ENCODE data around the gene CBFA2T3.

The CBFA2T3 gene

DNA sequence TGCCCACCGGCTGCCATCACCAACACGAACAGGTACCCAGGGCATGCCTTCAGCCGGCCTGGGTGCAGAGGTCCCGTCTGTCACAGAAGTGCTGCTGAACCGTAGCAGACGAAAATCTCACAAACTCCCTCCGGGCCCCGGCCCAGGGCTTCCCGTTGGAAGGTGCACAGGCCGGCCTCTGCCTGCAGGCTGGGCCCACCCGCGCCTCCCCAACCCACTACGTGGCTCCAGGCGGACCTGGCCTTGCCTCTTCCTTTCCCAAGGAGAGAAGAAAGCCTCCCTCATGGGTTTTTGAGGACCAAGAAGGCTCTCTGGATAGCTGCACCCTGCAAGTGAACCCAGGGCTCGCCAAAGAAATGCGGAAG lies 65.1 kb downstream of the CBFA2T3 start:
- no peak for DNase-seq (ENCODE audit: low read depth in 3 of 3, low spot score in 1 of 3)

DNA sequence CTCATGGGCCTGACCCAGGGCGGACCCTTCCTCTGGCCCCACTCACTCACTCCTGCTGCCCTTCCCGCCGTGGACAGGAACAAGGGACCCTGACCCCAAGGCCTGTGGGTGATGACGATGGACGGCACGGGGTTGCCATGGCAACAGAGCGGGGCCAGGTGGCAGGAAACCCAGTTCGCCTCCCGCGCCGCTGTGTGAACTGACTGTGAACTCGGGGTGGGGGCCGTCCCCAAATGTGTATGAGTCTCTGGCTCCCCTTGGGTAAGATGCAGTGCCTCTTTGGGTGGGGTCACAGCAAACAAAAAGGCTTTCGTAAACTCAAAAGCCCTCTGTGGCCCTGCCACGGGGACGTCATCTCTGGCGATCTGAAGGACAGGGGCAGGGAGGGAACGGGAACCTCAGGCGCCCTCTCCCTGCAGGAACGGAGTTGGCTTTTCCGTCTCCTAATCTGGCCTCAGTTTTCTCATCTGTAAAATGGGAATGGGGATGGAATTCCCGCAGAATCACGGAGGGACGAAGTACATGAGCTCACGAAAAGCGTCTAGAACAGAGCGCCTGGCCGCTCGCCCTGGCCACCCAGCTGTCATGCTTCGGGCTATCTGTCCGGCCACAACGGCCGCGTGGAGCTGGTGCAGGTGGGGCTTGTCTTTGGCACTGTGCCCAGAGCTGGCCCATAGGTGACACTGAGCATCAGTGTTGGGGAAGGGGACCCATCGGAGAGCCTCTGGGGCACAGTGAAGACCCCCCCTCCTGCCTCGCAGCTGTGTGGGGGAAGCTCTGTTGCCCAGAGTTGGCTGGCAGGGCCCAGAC lies 65.7 kb downstream of the CBFA2T3 start:
- DNase-seq (ENCODE audit: low read depth in 3 of 3, low spot score in 1 of 3), result no peak

DNA sequence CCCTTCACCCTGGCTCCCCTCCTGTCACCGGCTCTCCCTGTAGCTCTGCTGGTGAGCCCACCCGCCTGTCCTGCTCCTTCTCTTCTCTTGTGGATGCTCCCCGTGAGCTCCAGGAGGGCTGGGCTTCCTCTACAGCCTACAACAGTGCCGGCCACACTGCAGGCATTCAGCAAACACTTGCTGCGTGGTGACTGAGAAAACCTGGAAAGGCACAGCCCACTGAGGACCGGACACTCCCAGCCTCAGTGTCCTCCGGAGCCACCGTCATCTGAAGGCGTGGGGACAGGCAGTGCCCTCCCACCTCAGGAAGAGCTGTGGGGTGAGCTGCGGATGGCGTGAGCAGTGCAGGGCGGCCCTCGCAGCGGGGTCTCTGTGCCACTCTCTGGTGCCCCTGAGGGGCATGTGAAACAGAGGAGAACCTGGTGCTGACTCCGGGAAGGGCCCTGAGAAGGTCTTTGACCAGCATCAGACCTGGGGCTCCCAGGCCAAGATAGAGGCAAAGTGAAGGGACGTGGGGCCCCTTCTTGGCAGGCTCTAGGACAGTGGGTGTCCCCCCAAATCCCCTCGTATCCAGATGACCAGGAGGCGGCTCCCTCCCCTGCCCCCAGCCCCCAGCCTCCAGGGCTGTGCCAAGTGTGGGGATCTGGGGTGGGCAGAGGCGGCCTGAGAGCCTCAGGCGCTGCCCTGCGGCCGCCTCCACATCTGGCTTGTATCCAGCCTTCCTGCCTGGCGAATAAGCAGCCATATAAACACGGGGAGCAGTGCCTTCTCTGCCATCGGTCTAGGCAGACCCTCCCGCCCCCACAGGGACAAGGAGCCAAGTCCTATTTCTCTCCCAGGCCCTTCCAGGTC lies 66.5 kb downstream of the CBFA2T3 start:
- no peak for DNase-seq (ENCODE audit: low read depth in 3 of 3, low spot score in 1 of 3)

DNA sequence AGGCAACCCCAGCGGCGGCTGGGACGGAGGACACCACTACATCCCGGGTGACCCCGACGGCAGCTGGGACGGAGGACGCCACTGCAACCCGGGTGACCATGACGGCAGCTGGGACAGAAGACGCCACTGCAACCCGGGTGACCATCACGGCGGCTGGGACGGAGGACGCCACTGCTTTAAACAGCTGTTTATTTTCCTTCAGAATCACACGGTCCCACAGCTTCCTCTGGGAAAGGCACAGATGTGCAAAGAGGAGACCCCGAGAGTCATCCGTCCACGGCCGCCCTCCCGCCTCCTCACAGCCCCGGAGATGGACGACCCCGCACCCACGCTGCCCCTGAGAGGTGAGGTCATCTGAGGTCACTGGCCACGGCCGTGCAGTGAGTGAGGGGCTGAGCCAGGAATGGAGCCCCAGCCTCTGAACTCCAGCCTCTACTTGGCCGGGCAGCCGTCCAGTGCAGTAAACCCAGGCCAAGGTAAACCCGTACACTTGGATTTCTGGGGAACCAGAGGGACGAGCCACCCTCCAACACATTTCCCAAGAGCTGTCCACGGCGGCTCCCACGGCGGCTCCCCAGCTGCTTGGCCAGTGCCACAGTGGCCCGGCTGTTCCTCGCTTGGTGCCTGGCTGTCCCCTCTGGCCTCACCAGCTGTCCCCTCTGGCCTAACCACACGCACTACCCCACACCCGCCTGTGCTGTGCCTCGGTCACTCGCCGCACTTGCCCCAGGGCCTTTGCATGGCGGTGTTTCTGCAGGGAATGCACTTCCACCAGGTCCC lies 67.4 kb downstream of the CBFA2T3 start:
- DNase-seq (ENCODE audit: low read depth in 3 of 3, low spot score in 1 of 3), result no peak

DNA sequence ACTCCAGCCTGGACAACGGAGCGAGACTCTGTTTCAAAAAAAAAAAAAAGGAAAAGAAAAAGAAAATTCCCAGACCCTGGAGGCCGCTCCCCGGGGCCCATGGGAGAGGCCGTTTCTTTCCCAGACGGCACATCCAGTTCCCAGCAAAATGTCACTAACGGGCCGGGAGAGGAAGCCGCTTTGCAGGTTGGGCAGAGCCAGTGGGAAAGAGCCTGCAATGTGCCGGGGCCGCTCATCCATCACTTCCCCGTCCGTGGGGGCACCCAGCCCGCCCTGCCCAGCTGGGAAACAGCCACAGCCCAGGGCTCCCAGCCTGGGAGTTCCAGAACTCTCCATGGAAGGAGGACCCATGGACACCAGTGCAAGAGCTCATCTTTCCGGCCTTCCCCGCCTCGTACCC lies 68.7 kb downstream of the CBFA2T3 start:
- no peak for DNase-seq (ENCODE audit: low read depth in 3 of 3, low spot score in 1 of 3)

DNA sequence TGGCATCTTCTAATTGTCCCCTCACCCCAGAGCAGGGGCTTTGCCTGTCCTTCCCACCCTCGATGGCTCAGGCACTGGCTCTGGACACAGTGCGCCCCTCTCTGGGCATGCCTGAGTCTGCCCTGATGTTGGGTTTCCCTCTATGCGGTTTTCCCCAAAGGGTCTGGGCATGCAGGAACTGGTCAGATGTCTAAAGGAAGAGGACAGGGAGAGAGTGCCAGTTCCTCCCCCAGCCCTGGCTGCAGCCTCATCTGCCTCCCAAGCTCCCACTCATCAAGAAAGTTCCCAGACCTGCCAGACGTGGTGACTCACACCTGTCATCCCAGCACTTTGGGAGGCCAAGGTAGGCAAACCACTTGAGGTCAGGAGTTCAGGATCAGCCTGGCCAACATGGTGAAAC lies 69.2 kb downstream of the CBFA2T3 start:
- no peak for DNase-seq (ENCODE audit: low read depth in 3 of 3, low spot score in 1 of 3)

DNA sequence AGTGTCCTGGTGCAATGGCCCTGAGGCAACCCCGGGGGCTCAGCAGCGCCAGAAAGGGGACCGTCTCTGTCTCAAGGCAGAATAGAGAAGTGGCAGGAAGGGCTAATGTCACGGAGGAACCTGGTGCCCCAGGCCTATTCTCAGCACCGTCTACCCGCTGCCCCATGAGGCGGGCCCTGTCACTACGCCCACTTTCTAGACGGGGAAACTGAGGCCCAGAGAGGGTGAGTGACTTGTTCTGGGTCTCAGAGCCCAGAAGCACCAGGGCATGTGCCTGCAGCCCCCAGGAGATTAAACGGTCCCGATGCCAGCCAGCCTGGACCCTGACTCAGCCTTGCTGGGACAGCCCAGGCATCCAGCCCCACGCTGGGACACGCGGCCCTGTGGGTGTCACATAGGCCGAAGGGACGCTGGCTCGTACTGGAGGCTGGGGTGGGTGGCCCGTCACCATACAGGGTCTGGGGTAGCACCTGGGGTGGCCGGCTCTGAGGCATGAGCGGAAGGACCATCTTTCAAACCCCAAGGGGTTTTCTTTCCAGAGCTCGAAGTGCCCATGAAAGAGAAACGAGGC lies 70.4 kb downstream of the CBFA2T3 start:
- DNase-seq (ENCODE audit: low read depth in 3 of 3, low spot score in 1 of 3), result no peak

DNA sequence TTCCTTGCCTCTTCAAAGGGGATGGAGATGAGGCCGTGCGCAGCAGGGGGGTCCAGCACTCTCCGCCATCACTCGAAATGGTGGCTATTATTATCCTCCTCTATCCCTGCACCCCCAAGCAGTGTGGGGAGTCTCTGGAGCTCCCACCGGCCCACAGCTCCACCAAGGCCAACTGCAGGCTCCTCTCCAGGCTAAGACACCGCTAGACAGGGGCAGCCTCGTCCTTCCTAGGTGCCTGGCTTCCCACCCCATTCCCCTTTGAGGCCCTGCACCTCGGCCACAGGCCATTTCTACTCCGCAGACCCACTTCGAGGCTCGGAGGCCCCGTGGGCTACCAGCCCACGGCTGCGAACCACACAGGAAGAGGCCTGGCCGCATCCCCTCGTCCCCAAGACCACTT lies 71.0 kb downstream of the CBFA2T3 start:
- no peak for DNase-seq (ENCODE audit: low read depth in 3 of 3, low spot score in 1 of 3)

DNA sequence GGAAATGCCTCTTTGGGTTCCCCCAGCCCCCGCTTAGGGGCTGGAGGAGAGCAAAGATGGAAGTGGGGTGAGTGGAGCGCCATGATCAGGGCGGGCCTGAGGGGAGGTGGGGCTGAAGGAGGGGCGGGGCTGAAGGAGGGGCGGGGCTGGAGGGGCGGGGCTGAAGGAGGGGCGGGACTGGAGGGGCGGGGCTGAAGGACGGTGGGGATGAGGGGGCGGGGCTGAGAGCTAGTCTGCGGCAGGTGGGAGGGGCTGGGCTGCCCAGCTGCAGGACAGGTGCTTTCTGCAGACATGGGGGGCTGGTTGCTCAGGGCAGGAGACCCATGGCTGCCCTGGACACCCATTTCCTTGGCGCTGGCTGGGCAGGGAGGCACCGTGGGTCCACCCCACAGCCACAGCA lies 71.4 kb downstream of the CBFA2T3 start:
- DNase-seq (ENCODE audit: low read depth in 3 of 3, low spot score in 1 of 3), result no peak

DNA sequence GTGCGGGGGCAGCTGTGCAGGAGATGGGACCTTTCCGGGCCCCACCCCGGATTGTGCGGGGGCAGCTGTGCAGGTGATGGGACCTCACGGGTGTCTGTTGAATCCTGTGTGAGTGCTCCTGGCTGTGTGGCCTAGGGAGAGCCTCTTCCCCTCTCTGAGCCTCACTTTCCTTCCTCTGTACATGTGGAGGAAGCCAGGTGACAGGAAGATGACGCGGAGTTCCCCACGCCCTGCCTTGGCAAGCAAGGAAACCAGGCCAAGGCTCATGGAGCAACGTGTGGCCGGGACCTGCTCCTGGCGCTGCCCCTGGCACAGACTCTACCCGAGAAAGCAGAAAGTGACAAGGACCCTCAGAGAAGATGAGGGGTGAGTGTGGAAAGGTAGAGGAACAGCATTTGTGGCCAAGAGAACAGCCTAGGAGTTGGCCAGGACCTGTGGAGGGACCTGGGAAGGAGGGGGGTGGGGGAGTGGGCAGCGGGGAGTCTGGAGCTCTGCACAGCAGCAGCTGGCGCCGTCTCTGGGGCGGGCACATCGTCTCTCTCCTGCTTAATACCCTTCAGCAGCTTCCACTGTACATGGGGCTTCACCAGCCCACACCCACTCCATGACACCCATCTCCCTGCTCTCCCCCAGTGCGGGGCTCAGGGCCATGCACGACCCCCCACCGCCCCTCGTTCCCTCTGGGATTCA lies 72.2 kb downstream of the CBFA2T3 start:
- no peak for DNase-seq (ENCODE audit: low read depth in 3 of 3, low spot score in 1 of 3)

DNA sequence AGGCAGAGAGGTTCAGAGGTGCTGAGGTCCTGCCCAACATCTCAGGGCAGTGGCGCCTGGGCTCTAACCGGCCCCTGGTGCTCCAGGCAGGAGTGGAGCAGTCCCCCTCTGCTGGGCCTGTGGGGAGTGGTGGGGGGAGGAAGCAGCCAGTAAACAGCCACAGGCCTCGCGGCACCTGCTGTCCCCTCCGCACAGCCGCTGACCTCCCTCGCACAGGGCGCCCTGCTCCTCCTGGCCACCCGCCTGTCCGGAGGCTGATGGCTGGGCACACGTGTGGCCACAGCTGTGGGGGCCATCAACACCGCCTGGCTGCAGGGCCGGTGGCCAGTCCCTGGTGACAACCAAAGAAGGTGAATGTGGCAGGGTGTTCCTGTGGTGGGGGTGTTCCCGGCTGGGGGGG lies 73.7 kb downstream of the CBFA2T3 start:
- no peak for DNase-seq (ENCODE audit: low read depth in 3 of 3, low spot score in 1 of 3)

DNA sequence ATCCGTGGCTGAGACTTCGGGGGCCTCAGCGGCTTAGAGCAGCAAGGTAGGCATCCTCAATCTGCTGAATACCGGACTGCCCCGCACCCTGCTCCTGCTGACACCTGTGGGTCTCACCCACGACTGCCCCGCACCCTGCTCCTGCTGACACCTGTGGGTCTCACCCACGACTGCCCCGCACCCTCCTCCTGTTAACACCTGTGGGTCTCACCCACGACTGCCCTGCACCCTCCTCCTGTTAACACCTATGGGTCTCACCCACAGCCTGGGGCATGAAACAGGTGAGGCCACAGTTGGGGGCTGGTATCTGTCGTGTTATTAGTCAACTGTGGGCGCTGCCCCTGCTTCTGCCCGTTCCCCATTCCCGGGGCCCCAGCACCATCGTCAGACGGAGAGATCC lies 74.3 kb downstream of the CBFA2T3 start:
- DNase-seq (ENCODE audit: low read depth in 3 of 3, low spot score in 1 of 3), result no peak

DNA sequence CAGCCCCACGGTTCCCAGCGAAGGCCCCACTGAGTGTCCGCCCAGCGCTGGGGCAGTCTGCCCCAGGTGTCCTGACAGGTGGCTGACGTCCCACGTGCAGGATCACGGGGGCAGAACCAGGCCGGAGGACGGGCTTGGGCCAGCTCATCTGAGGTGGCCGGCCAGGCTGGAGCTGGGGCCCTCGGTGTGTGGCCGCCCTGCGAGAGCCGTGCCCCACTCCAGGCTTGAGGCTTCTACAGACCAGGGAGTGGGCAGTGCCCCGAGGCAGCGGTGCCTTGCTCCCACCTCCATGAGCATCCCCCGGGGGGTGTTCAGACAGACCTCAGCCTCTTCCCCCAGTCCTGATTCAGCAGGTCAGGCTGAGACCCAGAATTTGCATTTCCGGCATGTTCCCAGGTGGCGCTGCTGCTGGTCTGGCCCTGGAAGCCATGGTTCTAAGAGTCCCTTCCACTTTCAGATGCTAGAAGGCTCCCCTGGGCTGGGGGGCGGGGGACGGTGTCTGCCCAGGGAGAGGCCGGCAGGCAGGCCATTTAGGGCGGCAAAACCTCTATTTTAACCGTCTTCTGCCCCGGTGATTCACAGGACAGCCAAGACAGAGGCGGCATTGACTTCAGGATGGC lies 75.2 kb downstream of the CBFA2T3 start:
- DNase-seq (ENCODE audit: low read depth in 3 of 3, low spot score in 1 of 3), result no peak

DNA sequence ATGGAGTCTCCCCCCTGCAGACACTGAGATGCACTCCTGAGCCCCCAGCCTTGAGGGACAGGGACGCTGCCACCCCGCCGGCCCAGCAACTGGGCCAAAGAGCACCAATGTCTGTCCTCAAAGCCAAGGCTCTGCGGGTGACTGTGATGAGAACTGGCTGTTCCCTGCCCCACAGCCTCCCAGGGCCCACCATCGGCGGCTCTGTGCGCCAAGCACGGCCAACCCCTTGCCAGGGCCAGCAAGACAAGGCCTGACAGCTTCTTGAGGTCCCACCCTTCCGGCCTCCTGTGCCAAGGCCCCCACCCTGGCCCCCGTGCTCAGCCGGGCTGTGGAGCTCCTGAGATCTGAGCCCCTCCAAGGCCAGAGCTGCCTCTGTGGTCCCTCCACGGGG lies 76.3 kb downstream of the CBFA2T3 start:
- DNase-seq (ENCODE audit: low read depth in 3 of 3, low spot score in 1 of 3), result no peak

DNA sequence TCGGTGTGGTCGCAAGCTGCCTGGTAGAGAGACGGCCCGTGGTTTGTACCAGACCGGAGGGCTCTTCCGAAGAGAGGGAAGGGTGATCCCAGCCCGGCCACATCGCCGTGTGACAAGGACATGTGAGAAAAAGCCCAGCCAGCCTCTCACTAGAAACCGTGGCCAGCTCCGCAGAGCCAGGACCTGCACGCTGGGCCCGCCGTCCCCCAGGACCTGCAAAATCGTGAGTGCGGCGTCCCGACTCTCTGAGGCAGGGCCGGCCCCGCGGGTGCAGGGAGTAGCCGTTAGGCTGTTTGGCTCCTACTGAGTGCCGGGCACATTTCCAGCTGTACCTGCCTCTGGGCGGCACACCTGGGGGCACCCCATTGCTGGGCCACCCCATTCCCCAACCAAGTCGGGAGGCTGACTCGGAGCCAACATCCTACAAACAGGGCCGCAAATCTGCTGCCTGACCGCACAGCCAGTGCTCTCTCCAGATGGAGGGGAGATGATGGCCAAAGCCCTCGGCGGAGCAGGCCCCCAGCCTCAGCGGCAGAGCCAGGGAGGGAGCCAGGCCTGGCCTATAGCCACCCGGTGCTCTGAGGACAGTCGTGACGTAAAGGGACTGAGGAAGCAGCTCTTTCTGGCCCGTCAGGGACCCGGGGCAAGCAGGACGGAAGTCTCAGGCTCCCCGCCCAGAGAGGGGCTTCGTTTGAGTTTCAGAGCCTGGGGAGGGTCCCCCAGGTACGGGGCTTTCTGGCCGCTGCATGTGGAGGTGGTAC lies 76.9 kb downstream of the CBFA2T3 start:
- no peak for DNase-seq (ENCODE audit: low read depth in 3 of 3, low spot score in 1 of 3)

DNA sequence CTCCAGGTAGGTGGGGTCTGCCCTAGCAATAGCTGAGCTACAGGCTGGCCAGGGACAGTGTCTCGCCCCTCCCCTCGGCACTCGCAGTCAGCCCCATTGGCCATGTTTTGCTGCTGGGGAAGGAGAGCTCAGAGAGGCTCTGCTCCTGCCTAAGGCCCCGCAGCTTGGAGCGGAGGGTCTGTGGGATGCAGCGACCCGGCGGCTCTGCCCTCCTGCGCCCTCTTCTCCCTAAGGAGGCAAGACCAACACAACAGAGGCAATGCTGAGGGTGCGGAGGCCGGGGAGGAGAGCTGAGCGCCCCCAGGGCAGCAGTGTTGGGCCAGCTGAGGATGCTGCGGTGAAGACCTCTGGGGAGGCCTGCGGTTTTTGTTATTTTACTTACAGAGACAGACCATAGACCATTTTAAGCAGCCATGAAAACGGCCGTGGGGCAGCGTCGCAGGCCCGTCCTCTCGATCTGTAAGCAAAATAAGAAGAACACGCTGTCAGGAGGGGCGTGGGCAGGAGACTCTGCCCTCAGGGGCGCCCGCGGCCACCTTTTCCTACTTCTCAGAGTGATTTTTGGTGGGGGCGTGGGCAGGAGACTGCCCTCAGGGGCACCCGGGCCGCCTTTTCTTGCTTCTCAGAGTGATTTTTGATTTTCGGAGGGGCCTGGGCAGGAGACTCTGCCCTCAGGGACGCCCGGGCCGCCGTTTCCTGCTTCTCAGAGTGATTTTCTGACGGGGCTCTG lies 79.1 kb downstream of the CBFA2T3 start:
- no peak for DNase-seq (ENCODE audit: low read depth in 3 of 3, low spot score in 1 of 3)

DNA sequence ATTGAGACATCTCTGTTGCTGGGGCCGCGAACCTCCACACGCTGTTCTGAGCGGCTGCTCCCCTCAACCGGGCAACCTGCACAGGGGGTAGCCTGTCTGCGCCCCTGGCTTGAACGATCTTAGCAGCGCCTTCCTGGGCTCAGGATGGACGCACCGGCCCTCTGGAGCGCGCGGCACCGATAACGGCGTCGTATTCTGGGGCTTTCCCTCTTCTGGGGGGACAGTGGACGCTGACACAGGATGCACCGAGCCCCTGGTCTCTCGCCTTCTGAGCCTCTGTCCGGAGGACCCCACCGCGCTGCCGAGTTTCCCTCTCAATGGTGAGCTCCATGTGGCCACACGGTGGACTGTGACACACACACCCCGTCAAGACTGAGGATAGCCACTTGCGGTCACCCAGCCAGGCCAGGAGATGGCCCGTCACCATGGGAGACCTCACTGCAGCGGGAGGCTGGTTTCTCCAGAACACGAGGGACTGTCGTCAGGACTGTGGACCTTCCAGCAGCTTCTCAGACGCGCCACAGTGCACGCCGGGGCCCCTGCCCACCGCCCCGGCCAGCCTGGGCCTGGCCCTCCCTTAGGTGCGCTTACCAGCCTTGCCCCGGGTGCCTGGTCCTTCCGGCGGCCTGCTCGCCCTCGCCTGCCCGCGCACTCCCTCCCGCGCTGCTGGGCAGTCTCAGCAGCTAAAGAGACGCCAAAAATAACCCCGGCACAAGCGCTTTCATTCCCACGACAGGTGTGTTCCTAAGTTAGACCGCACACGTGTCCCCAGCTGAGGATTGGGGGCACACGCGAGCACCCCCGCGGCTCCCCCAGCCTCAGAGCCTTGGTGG lies 80.6 kb downstream of the CBFA2T3 start:
- no peak for DNase-seq (ENCODE audit: low read depth in 3 of 3, low spot score in 1 of 3)

DNA sequence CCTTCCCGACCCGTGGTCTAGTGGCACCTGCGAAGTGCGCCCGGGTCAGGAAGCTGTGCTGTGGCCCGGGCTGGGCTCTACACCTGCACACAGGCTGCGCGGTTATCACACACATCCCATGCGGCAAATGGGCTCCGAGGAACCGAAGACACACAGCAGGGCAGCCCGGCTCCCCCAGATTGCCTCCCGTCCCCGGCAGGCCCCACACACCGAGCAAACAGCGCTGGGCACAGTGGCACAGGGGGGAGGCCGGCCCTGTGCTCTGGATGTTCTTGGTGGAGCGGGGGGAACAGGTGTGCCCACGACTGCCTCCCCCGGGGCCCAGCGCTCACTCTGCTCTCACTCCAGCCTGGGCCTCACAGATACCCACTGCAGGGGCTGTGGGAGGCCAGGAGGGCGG lies 81.7 kb downstream of the CBFA2T3 start:
- DNase-seq (ENCODE audit: low read depth in 3 of 3, low spot score in 1 of 3), result no peak
